Glutamatergic neuron (in vitro differentiated cells): ENCODE results near the gene DBX2. TPM values are rescaled to one million over a fixed set of nuclear protein-coding genes. Genes with fewer than 3 reads are reported as not detected.

Source experiments
- DNase-seq: peaks from one replicate; pipeline ENCODE4 v3.0.0; 2022
- H3K27ac Mint-ChIP-seq: one replicate; pipeline ENCODE4 v1.8.0; 2020; ENCODE audit warnings: mild to moderate bottlenecking, mixed read lengths, inconsistent platforms; ENCODE audit not compliant: unreplicated experiment
- H3K27me3 Mint-ChIP-seq: one replicate; pipeline ENCODE4 v1.8.0; 2020; ENCODE audit warnings: mild to moderate bottlenecking, moderate library complexity, mixed read lengths, inconsistent platforms; ENCODE audit not compliant: unreplicated experiment
- H3K36me3 Mint-ChIP-seq: one replicate; pipeline ENCODE4 v1.8.0; 2020; ENCODE audit warnings: mild to moderate bottlenecking, mixed read lengths, inconsistent platforms; ENCODE audit not compliant: unreplicated experiment
- H3K4me1 Mint-ChIP-seq: one replicate; pipeline ENCODE4 v1.8.0; 2020; ENCODE audit warnings: mild to moderate bottlenecking, low read depth, mixed read lengths, inconsistent platforms; ENCODE audit not compliant: unreplicated experiment
- H3K4me3 Mint-ChIP-seq: one replicate; pipeline ENCODE4 v1.8.0; 2020; ENCODE audit warnings: mild to moderate bottlenecking, mixed read lengths, inconsistent platforms; ENCODE audit not compliant: unreplicated experiment
- H3K9me3 Mint-ChIP-seq: one replicate; pipeline ENCODE4 v1.8.0; 2020; ENCODE audit warnings: mild to moderate bottlenecking, moderate library complexity, mixed read lengths, inconsistent platforms; ENCODE audit not compliant: unreplicated experiment
- CTCF ChIP-seq: fragments of 200-600 bp; sonication (generic); IDR thresholded peaks from one replicate; pipeline ENCODE4 v1.5.0; 2021; ENCODE audit not compliant: partially characterized antibody, unreplicated experiment
- total RNA-seq: library from RNA; stranded (reverse); fragmentation: NEBNext Ultra II Directional; extraction: Animal tissue kit (Norgen Biotek cat#: 25700); gene quantifications from one replicate; pipeline ENCODE4 v1.2.1, GENCODE V29; 2021; ENCODE audit not compliant: unreplicated experiment

The DBX2 gene
- total RNA-seq, 1 donor from 2014 or later = not detected

- TF ChIP-seq CTCF = no peak
- Mint-ChIP-seq H3K27me3 (no peaks in the 10 kb centered on the region), H3K4me1 (no peaks in the 10 kb centered on the region), H3K36me3 (no peaks in the 10 kb centered on the region), H3K9me3 (no peaks in the 10 kb centered on the region), H3K27ac (no peak overlapping the region), H3K4me3 (no peak overlapping the region)
- DNase-seq = no peak
Measured at GRCh38 chr12:44979918-44980317, 71.0 kb downstream of the DBX2 start.

GRCh38 chr12:44976246-44976645 is 74.7 kb downstream of the DBX2 start:
- Mint-ChIP-seq H3K27me3 (no peaks in the 10 kb centered on the region), H3K4me1 (no peaks in the 10 kb centered on the region), H3K36me3 (no peaks in the 10 kb centered on the region), H3K27ac (no peak overlapping the region), H3K9me3 (no peaks in the 10 kb centered on the region), H3K4me3 (no peak overlapping the region)
- no peak for TF ChIP-seq CTCF
- DNase-seq = no peak

GRCh38 chr12:44972746-44973421 is 78.0 kb downstream of the DBX2 start:
- TF ChIP-seq CTCF = peak; percentile 74
- no peak overlapping the region for H3K27ac Mint-ChIP-seq
- DNase-seq = peak; percentile 38
- H3K9me3 Mint-ChIP-seq = no peaks in the 10 kb centered on the region
- H3K4me3 Mint-ChIP-seq = no peak overlapping the region
- H3K36me3 Mint-ChIP-seq = no peaks in the 10 kb centered on the region
- H3K27me3 Mint-ChIP-seq = no peaks in the 10 kb centered on the region
- H3K4me1 Mint-ChIP-seq = no peaks in the 10 kb centered on the region

- Mint-ChIP-seq H3K27ac (no peak overlapping the region), H3K27me3 (peaks cover 3% of the 10 kb centered on the region), H3K4me1 (no peaks in the 10 kb centered on the region), H3K9me3 (no peaks in the 10 kb centered on the region), H3K36me3 (peaks cover 14% of the 10 kb centered on the region), H3K4me3 (no peak overlapping the region)
- TF ChIP-seq CTCF = no peak
- no peak for DNase-seq
Measured at GRCh38 chr12:44968965-44969364, 81.9 kb downstream of the DBX2 start.

Other genes starting within 250 kb of the DBX2 start
- 140 TPM for gene NELL2, start 174.8 kb downstream of the DBX2 start, total RNA-seq
- 35.9 TPM for gene ANO6, start 165.0 kb upstream of the DBX2 start, total RNA-seq